Measurements from ENCODE around the gene TJP3.
A peak's percentile ranks its signal among the peaks of the same experiment; 100 is the strongest.
"Not testable (repeated sequence)": the region's sequence is repeated elsewhere in the genome, so short reads cannot be mapped to it uniquely, and the experiment has no call there.

Gene TJP3

DNA sequence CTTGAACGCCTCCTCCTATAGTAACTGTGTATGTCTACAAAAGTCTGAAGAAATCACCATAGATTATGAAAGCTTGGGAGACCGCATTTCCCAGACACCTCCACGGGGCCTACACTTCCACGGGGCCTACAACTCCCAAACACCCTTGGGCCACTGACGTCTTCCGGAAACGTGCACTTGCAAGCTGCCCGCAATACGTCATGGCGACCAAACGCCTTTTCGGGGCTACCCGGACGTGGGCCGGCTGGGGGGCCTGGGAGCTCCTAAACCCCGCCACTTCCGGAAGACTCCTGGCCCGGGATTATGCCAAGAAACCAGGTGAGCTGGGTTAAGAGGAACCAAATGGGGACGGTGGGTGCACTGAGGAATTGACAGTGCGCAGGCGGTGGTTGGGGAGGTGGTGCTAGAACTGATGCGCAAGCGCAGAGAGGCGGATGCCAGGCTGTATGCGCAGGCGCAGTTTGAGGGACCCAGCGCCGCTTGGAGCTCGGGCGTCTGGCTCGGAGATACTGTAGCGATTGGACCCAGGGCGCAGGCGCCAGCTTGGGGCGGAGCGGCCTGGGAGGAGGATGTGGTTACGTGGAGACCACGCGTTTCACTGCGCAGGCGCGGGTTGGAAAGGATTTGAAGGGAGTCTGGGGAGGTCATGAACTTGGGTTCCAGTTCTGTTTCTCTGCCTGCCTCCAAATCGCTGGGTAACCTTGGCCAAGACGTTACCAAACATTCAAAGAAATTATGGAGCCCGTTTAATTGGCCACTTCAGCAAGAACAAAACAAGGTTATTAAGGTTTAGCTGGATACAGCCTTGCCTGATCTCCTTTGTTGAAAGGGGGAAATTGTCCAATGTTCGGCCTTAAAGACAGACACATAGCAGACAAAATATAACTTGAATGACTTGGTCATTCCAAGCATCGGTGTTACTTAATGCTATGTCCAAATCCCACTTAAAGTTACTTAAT lies 54.6 kb downstream of the TJP3 start, which contains the start of gene MRPL54:
TSS of gene MRPL54 (plus strand) at position 182 of the 959 bp plus-strand sequence. CDS start at position 201, 19 bp downstream.
- H3K4me2 ChIP-seq (ENCODE audit: insufficient read depth, low read length, poor library complexity, severe bottlenecking) = peak within 1 kb of the TSS; percentile 66
- H4K8ac ChIP-seq (ENCODE audit: low read depth, low read length) = no peak within 1 kb of the TSS
- H3K27me3 ChIP-seq (ENCODE audit: control insufficient read depth in 3 of 3, insufficient read depth in 3 of 3, low read depth in 1 of 3, low read length in 3 of 3) = no peaks in the 10 kb centered on the region
- H3K9me3 ChIP-seq (replicated peaks in 1 of 2; ENCODE audit: control insufficient read depth in 2 of 2, insufficient read depth in 1 of 2, low read depth in 1 of 2, low read length in 2 of 2) = no peaks in the 10 kb centered on the region
- no peak within 1 kb of the TSS for H3K4ac ChIP-seq (ENCODE audit: low read length)
- peak within 1 kb of the TSS; percentile 95 for H2AFZ ChIP-seq (ENCODE audit: low read length)
- H3K36me3 ChIP-seq (replicated peaks in 1 of 2; ENCODE audit: control insufficient read depth in 2 of 2, insufficient read depth in 2 of 2, low read length in 2 of 2) = peaks cover 11 to 41% of the 10 kb centered on the region in 2 donors
- H2BK12ac ChIP-seq (ENCODE audit: low read length) = no peak within 1 kb of the TSS
- H2BK120ac ChIP-seq (ENCODE audit: low read depth, low read length) = no peak within 1 kb of the TSS
- no peak within 1 kb of the TSS for H2BK15ac ChIP-seq (ENCODE audit: low read length)
- H2AK5ac ChIP-seq (ENCODE audit: low read depth, low read length) = no peak within 1 kb of the TSS
- peak within 1 kb of the TSS; percentile 81 to 95 for H3K4me3 ChIP-seq (ENCODE audit: low read length in 2 of 2)
- H3K18ac ChIP-seq (ENCODE audit: low read length) = peak within 1 kb of the TSS; percentile 96
- peak; percentile 100 for DNase-seq (ENCODE audit: low spot score)
- H3K9ac ChIP-seq (ENCODE audit: low read depth, low read length, poor library complexity) = peak within 1 kb of the TSS; percentile 84
- peaks cover 4% of the 10 kb centered on the region for H3K79me1 ChIP-seq (ENCODE audit: low read depth, low read length)
- no peak within 1 kb of the TSS for H4K91ac ChIP-seq (ENCODE audit: low read depth, low read length, poor library complexity)
- no peak within 1 kb of the TSS for H3K14ac ChIP-seq (ENCODE audit: low read length)
- no CpG with 5 or more reads among the region's 47 CpGs for WGBS, 2 donors (ENCODE audit: extremely low coverage in 2 of 2, insufficient read length in 2 of 2, insufficient replicate concordance in 1 of 2)
- peaks cover 0 to 4% of the 10 kb centered on the region in 2 donors for H3K4me1 ChIP-seq (ENCODE audit: control insufficient read depth in 2 of 2, insufficient read depth in 1 of 2, low read depth in 1 of 2, low read length in 2 of 2)
- peak within 1 kb of the TSS; percentile 70 for H2BK5ac ChIP-seq (ENCODE audit: low read length)
- H3K27ac ChIP-seq (replicated peaks; ENCODE audit: low read length) = peak within 1 kb of the TSS; percentile 83
- peak within 1 kb of the TSS; percentile 90 for H3K23ac ChIP-seq (ENCODE audit: low read depth, low read length, poor library complexity)

DNA sequence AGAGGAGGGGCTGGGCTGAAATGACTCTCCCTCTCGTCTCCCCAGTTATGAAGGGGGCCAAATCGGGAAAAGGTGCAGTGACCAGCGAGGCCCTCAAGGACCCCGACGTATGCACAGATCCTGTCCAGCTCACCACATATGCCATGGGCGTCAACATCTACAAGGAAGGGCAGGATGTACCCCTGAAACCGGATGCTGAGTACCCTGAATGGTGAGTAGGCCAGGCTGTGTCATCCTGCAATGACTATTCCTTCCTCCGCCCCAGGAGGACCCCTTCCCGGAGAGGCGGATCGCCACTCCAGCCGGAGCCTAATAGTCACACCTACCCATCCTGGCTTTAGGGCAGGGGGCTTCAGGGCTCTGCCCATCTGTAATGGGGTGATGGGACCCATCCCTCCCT lies 56.9 kb downstream of the TJP3 start:
- Histone ChIP-seq H3K4me3 (ENCODE audit: low read length in 2 of 2) (no peak overlapping the region), H2BK15ac (ENCODE audit: low read length) (no peak overlapping the region), H2BK5ac (ENCODE audit: low read length) (no peak overlapping the region), H4K8ac (ENCODE audit: low read depth, low read length) (no peak overlapping the region), H3K27ac (replicated peaks; ENCODE audit: low read length) (no peak overlapping the region), H3K9ac (ENCODE audit: low read depth, low read length, poor library complexity) (no peak overlapping the region), H2AFZ (ENCODE audit: low read length) (no peak overlapping the region), H3K14ac (ENCODE audit: low read length) (no peak overlapping the region), H2BK120ac (ENCODE audit: low read depth, low read length) (no peak overlapping the region), H2BK12ac (ENCODE audit: low read length) (no peak overlapping the region), H2AK5ac (ENCODE audit: low read depth, low read length) (no peak overlapping the region), H3K4ac (ENCODE audit: low read length) (no peak overlapping the region), H3K36me3 (replicated peaks in 1 of 2; ENCODE audit: control insufficient read depth in 2 of 2, insufficient read depth in 2 of 2, low read length in 2 of 2) (peaks cover 9 to 23% of the 10 kb centered on the region in 2 donors), H3K4me1 (ENCODE audit: control insufficient read depth in 2 of 2, insufficient read depth in 1 of 2, low read depth in 1 of 2, low read length in 2 of 2) (peaks cover 0 to 4% of the 10 kb centered on the region in 2 donors), H4K91ac (ENCODE audit: low read depth, low read length, poor library complexity) (no peak overlapping the region), H3K79me1 (ENCODE audit: low read depth, low read length) (peaks cover 4% of the 10 kb centered on the region), H3K18ac (ENCODE audit: low read length) (no peak overlapping the region), H3K4me2 (ENCODE audit: insufficient read depth, low read length, poor library complexity, severe bottlenecking) (no peak overlapping the region), H3K9me3 (replicated peaks in 1 of 2; ENCODE audit: control insufficient read depth in 2 of 2, insufficient read depth in 1 of 2, low read depth in 1 of 2, low read length in 2 of 2) (no peaks in the 10 kb centered on the region), H3K23ac (ENCODE audit: low read depth, low read length, poor library complexity) (no peak overlapping the region), H3K27me3 (ENCODE audit: control insufficient read depth in 3 of 3, insufficient read depth in 3 of 3, low read depth in 1 of 3, low read length in 3 of 3) (no peaks in the 10 kb centered on the region)
- DNase-seq (ENCODE audit: low spot score) = no peak
- no CpG with 5 or more reads among the region's 12 CpGs for WGBS, 2 donors (ENCODE audit: extremely low coverage in 2 of 2, insufficient read length in 2 of 2, insufficient replicate concordance in 1 of 2)

DNA sequence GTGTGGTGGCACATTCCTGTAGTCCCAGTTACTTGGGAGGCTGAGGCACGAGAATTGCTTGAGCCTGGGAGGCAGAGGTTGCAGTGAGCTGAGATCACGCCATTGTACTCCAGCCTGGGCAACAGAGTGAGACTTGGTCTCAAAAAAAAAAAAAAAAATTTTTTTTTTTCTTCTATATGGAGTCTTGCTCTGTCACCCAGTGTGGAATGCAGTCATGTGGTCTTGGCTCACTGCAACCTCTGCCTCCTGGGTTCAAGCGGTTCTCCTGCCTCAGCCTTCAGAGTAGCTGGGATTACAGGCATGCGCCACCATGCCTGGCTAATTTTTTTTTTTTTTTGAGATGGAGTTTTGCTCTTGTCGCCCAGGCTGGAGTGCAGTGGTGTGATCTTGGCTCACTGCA lies 57.6 kb downstream of the TJP3 start:
- not testable (repeated sequence) for H3K14ac ChIP-seq (ENCODE audit: low read length); H2AK5ac ChIP-seq (ENCODE audit: low read depth, low read length); H3K27ac ChIP-seq (replicated peaks; ENCODE audit: low read length); DNase-seq (ENCODE audit: low spot score); H3K4me3 ChIP-seq (ENCODE audit: low read length in 2 of 2); H3K18ac ChIP-seq (ENCODE audit: low read length); H2BK5ac ChIP-seq (ENCODE audit: low read length); H2BK120ac ChIP-seq (ENCODE audit: low read depth, low read length); H3K9ac ChIP-seq (ENCODE audit: low read depth, low read length, poor library complexity); H4K8ac ChIP-seq (ENCODE audit: low read depth, low read length); H3K23ac ChIP-seq (ENCODE audit: low read depth, low read length, poor library complexity); H3K4me1 ChIP-seq (ENCODE audit: control insufficient read depth in 2 of 2, insufficient read depth in 1 of 2, low read depth in 1 of 2, low read length in 2 of 2); H3K27me3 ChIP-seq (ENCODE audit: control insufficient read depth in 3 of 3, insufficient read depth in 3 of 3, low read depth in 1 of 3, low read length in 3 of 3); H4K91ac ChIP-seq (ENCODE audit: low read depth, low read length, poor library complexity); H2BK15ac ChIP-seq (ENCODE audit: low read length); H3K4me2 ChIP-seq (ENCODE audit: insufficient read depth, low read length, poor library complexity, severe bottlenecking); H2AFZ ChIP-seq (ENCODE audit: low read length); H3K79me1 ChIP-seq (ENCODE audit: low read depth, low read length); H3K9me3 ChIP-seq (replicated peaks in 1 of 2; ENCODE audit: control insufficient read depth in 2 of 2, insufficient read depth in 1 of 2, low read depth in 1 of 2, low read length in 2 of 2); H2BK12ac ChIP-seq (ENCODE audit: low read length); H3K4ac ChIP-seq (ENCODE audit: low read length)
- no CpG with 5 or more reads among the region's 5 CpGs for WGBS, 2 donors (ENCODE audit: extremely low coverage in 2 of 2, insufficient read length in 2 of 2, insufficient replicate concordance in 1 of 2)
- peaks cover 9 to 23% of the 10 kb centered on the region in 2 donors for H3K36me3 ChIP-seq (replicated peaks in 1 of 2; ENCODE audit: control insufficient read depth in 2 of 2, insufficient read depth in 2 of 2, low read length in 2 of 2)

DNA sequence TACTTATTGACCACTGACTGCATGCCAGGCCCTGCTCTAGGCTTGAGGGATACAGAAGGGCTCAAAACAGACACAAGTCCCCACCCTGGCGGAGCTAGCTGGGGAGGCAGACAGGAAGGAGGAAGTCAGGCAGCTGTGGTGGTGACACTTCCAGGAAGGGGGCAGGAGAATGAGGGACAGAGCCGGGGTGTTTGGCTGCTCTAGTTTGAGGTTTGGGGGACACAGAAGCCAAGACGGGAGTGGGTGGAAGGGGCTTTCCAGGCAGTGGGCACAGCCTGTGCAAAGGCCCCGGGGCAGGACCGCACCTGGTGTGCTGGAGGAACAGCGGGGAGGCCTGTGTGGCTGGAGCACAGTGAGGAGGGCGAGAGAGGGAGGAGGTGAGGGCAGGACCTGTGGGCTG lies 58.3 kb downstream of the TJP3 start:
- Histone ChIP-seq H2BK12ac (ENCODE audit: low read length) (no peak overlapping the region), H3K18ac (ENCODE audit: low read length) (no peak overlapping the region), H3K9me3 (replicated peaks in 1 of 2; ENCODE audit: control insufficient read depth in 2 of 2, insufficient read depth in 1 of 2, low read depth in 1 of 2, low read length in 2 of 2) (no peaks in the 10 kb centered on the region), H3K9ac (ENCODE audit: low read depth, low read length, poor library complexity) (no peak overlapping the region), H2BK5ac (ENCODE audit: low read length) (no peak overlapping the region), H3K27me3 (ENCODE audit: control insufficient read depth in 3 of 3, insufficient read depth in 3 of 3, low read depth in 1 of 3, low read length in 3 of 3) (no peaks in the 10 kb centered on the region), H2AFZ (ENCODE audit: low read length) (no peak overlapping the region), H2BK15ac (ENCODE audit: low read length) (no peak overlapping the region), H3K4me2 (ENCODE audit: insufficient read depth, low read length, poor library complexity, severe bottlenecking) (no peak overlapping the region), H2AK5ac (ENCODE audit: low read depth, low read length) (no peak overlapping the region), H3K23ac (ENCODE audit: low read depth, low read length, poor library complexity) (peak overlapping the region; percentile 85), H4K8ac (ENCODE audit: low read depth, low read length) (no peak overlapping the region), H3K36me3 (replicated peaks in 1 of 2; ENCODE audit: control insufficient read depth in 2 of 2, insufficient read depth in 2 of 2, low read length in 2 of 2) (peaks cover 9 to 23% of the 10 kb centered on the region in 2 donors), H3K4me3 (ENCODE audit: low read length in 2 of 2) (no peak overlapping the region), H3K79me1 (ENCODE audit: low read depth, low read length) (peaks cover 4% of the 10 kb centered on the region), H3K14ac (ENCODE audit: low read length) (peak overlapping the region; percentile 56), H4K91ac (ENCODE audit: low read depth, low read length, poor library complexity) (no peak overlapping the region), H3K4ac (ENCODE audit: low read length) (no peak overlapping the region), H3K27ac (replicated peaks; ENCODE audit: low read length) (no peak overlapping the region), H2BK120ac (ENCODE audit: low read depth, low read length) (no peak overlapping the region), H3K4me1 (ENCODE audit: control insufficient read depth in 2 of 2, insufficient read depth in 1 of 2, low read depth in 1 of 2, low read length in 2 of 2) (peaks cover 0 to 8% of the 10 kb centered on the region in 2 donors)
- WGBS, 2 donors (ENCODE audit: extremely low coverage in 2 of 2, insufficient read length in 2 of 2, insufficient replicate concordance in 1 of 2) = no CpG with 5 or more reads among the region's 7 CpGs
- DNase-seq (ENCODE audit: low spot score) = no peak
